ENCODE measurements around the gene ADAP1.
"Not testable (repeated sequence)": the region's sequence is repeated elsewhere in the genome, so short reads cannot be mapped to it uniquely, and the experiment has no call there.

Gene ADAP1, protein sequence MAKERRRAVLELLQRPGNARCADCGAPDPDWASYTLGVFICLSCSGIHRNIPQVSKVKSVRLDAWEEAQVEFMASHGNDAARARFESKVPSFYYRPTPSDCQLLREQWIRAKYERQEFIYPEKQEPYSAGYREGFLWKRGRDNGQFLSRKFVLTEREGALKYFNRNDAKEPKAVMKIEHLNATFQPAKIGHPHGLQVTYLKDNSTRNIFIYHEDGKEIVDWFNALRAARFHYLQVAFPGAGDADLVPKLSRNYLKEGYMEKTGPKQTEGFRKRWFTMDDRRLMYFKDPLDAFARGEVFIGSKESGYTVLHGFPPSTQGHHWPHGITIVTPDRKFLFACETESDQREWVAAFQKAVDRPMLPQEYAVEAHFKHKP

DNA sequence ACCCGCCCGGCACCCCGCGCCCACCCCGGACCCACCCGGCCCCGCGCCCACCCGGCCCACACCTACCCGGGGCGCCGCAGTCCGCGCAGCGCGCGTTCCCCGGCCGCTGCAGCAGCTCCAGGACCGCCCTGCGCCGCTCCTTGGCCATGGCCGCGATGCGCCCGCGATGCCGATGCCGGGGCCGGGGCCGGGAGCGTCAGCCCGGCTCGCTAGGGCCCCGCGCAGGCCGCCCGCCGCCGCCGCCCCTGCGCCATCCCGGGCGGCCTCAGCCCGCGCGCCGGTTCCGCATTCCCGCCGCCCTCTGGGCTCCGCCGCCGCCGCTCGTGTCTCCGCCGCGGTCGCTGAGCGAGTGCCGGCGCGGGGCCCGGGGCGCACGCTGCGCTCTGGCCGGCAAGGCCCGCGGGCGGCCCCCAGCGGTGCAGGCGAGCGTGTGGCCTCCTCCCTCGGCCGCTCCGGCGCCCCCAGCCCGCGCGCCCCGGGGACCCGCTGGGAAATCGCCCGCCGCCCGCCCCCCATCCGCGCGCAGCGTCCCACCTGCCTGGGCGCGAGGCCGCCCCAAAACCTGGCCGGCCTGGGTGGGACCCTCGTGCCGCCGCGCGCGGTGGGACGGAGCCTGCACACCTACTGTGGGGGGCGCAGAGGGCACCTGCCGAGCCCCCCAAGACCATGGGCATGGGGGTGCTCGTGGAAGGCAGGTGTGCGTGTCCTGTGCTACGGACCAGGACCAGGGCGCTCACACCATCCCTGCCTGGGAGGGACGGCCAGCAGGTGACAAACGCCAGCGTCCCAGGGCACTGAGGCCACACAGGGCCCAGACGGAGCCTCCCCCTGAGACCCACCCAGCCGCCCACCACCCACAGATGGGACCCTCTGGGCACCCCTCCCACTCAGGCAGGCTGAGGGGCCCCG is at the start of gene ADAP1:
Gene ADAP1, minus strand, starts transcription at position 351 of the 909 bp plus-strand sequence. Its CDS starts 203 bp downstream, at position 148.
- TF ChIP-seq, protein P1, sequence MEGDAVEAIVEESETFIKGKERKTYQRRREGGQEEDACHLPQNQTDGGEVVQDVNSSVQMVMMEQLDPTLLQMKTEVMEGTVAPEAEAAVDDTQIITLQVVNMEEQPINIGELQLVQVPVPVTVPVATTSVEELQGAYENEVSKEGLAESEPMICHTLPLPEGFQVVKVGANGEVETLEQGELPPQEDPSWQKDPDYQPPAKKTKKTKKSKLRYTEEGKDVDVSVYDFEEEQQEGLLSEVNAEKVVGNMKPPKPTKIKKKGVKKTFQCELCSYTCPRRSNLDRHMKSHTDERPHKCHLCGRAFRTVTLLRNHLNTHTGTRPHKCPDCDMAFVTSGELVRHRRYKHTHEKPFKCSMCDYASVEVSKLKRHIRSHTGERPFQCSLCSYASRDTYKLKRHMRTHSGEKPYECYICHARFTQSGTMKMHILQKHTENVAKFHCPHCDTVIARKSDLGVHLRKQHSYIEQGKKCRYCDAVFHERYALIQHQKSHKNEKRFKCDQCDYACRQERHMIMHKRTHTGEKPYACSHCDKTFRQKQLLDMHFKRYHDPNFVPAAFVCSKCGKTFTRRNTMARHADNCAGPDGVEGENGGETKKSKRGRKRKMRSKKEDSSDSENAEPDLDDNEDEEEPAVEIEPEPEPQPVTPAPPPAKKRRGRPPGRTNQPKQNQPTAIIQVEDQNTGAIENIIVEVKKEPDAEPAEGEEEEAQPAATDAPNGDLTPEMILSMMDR (IDR thresholded peaks at IDR 0.05; ENCODE audit: borderline replicate concordance, control extremely low read depth, extremely low read depth, insufficient read depth, missing control alignments) = peak; percentile 84
- DNase-seq (ENCODE audit: low spot score) = peak; percentile 87
- in situ Hi-C loops (cut with MboI; ENCODE audit: low sequenced_read_pairs, unreplicated experiment) = no loop called here

DNA sequence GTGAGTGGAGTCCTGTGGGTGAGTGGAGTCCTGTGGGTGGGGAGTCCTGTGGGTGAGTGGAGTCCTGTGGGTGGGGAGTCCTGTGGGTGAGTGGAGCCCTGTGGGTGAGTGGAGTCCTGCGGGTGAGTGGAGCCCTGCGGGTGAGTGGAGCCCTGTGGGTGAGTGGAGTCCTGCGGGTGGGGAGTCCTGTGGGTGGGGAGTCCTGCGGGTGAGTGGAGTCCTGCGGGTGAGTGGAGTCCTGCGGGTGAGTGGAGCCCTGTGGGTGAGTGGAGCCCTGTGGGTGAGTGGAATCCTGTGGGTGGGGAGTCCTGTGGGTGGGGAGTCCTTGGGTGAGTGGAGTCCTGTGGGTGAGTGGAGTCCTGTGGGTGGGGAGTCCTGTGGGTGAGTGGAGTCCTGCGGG is 48.0 kb upstream of the ADAP1 start:
- in situ Hi-C loops (cut with MboI; ENCODE audit: low sequenced_read_pairs, unreplicated experiment) = not testable (repeated sequence)

DNA sequence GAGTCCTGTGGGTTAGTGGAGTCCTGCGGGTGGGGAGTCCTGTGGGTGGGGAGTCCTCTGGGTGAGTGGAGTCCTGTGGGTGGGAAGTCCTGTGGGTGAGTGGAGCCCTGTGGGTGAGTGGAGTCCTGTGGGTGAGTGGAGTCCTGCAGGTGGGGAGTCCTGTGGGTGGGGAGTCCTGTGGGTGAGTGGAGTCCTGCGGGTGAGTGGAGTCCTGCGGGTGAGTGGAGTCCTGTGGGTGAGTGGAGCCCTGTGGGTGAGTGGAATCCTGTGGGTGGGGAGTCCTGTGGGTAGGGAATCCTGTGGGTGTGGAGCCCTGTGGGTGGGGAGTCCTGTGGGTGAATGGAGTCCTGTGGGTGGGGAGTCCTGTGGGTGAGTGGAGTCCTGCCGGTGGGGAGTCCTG is 47.5 kb upstream of the ADAP1 start:
- in situ Hi-C loops (cut with MboI; ENCODE audit: low sequenced_read_pairs, unreplicated experiment); DNase-seq (ENCODE audit: low spot score): not testable (repeated sequence)

More for the DNA sequence above, 48.0 kb upstream of the ADAP1 start:
- DNase-seq (ENCODE audit: low spot score) = not testable (repeated sequence)

DNA sequence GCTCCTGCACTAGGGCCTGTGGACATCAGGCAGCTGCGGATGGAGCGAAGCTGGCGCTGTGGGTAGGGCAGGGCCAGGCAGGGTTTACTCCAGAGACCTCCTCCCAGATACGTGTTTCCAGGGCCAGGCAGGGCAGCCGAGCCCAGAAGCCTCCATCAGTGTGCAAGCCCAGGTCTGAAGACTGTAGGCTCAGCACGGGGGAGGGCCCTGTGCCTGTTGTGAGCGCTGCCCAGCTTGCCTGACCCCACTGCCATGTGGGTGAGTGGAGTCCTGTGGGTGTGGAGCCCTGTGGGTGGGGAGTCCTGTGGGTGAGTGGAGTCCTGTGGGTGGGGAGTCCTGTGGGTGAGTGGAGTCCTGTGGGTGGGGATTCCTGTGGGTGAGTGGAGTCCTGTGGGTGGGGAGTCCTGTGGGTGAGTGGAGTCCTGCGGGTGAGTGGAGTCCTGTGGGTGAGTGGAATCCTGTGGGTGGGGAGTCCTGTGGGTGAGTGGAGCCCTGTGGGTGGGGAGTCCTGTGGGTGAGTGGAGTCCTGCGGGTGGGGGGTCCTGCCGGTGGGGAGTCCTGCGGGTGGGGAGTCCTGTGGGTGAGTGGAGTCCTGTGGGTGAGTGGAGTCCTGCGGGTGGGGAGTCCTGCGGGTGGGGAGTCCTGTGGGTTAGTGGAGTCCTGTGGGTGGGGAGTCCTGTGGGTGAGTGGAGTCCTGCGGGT is 46.7 kb upstream of the ADAP1 start:
- in situ Hi-C loops (cut with MboI; ENCODE audit: low sequenced_read_pairs, unreplicated experiment) = not testable (repeated sequence)

DNA sequence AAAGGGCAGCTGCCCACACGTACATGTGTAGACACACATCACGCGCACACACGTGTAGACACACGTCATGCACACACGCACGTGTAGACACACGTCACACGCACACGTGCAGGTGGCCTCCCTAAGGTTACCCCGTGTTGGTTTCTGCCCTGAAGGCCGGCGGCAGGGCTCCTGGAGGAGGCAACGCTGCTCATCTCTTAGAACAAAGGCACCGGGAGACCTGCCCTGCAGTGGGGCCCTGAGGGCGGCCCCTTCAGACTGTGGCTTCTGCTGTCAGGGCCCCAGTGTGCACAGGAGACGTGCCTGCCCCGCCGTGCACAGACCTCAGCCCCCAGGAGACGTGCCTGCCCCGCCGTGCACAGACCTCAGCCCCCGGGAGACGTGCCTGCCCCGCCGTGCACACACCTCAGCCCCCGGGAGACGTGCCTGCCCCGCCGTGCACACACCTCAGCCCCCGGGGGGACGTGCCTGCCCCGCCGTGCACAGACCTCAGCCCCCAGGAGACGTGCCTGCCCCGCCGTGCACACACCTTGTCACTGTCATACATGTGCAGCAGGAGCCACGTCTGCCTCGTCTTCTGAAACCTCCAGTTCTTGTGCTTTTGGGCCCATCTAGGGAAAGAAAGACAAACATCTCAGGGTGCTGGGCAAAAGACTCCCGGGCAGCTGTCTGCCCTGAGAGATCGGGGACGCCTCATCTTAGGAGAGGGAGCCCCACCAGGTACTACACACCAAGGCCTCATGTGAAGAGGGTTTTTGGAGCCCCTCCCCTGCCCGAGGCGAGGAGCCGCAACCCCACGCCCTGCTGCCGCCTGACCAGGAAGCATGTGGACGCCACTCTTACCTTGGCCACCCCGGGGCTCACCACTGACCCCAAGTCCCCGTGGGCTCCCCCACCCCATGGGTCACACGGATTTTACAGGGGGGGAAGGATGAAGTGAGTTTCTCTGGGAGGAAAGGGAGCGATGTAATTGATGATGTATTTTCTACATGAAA is 45.8 kb upstream of the ADAP1 start:
- DNase-seq (ENCODE audit: low spot score) = no peak
- in situ Hi-C loops (cut with MboI; ENCODE audit: low sequenced_read_pairs, unreplicated experiment) = loop anchor here (10.0 kb wide), 2 partner anchors 85 to 175 kb away; partner anchors contain the start of gene GPER1
- TF ChIP-seq, protein P1 (IDR thresholded peaks at IDR 0.05; ENCODE audit: borderline replicate concordance, control extremely low read depth, extremely low read depth, insufficient read depth, missing control alignments) = no peak

More for the DNA sequence above, 46.7 kb upstream of the ADAP1 start:
- not testable (repeated sequence) for DNase-seq (ENCODE audit: low spot score)

DNA sequence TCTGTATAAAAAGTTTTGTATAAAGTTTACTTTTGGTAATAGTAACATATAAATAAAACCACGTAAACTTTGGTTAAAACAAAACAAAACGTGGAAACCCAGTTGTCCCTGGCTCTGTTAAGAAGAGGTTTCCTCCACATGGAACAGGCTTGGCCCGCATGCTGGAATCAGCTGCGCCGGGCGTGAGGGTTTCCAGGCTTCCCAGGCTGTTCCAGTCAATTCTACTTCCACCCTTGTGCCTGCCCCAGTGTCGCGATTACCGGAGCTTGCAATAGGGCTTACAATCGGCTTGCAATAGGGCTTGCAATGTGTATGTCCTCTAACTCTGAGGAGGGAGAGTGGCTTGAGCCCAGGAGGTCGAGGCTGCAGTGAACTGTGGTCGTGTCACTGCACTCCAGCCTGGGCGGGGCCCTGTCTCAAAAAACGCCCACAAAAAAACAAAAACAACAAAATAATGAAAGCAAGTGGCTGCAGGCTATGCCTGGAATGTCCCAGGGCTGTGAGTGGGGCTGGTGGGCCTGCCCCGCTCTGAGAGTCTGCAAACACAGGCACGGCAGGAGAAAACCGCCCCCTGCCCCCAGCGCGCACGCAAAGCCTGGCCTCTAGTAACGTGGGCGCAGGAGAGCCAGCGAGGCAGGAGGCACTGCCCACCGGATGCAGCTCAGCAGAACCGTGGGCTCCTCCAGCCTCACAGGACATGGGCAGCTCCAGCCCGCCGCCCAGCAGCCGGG is 44.8 kb upstream of the ADAP1 start:
- no peak for DNase-seq (ENCODE audit: low spot score)
- TF ChIP-seq, protein P1 (IDR thresholded peaks at IDR 0.05; ENCODE audit: borderline replicate concordance, control extremely low read depth, extremely low read depth, insufficient read depth, missing control alignments) = no peak
- in situ Hi-C loops (cut with MboI; ENCODE audit: low sequenced_read_pairs, unreplicated experiment) = loop anchor here (10.0 kb wide), 2 partner anchors 85 to 175 kb away; partner anchors contain the start of gene GPER1
